NCI-H446 (cell line): ENCODE results near the gene MORC3.
"Not testable (repeated sequence)": the region's sequence is repeated elsewhere in the genome, so short reads cannot be mapped to it uniquely, and the experiment has no call there.

ENCODE experiments used
- DNase-seq, 2 experiments: peaks; one replicate each; lab custom pipeline; 2025; lab: John Stamatoyannopoulos, UW

Gene MORC3

GRCh38 chr21:36385233-36386030 lies 65.4 kb downstream of the MORC3 start, which contains the start of gene CHAF1B:
Gene CHAF1B, plus strand, starts transcription at chr21:36385392. Its CDS starts 745 bp downstream, at chr21:36386137.
- peak; percentile 56 to 93 for DNase-seq

- no peak for DNase-seq
These were observed 66.1 kb downstream of the MORC3 start for GRCh38 chr21:36386031-36386642.

- no peak for DNase-seq
These were observed 68.1 kb downstream of the MORC3 start for GRCh38 chr21:36388096-36388495.

GRCh38 chr21:36388835-36389234 lies 68.8 kb downstream of the MORC3 start:
- peak; percentile 76 to 84 for DNase-seq

- DNase-seq: not testable (repeated sequence)
These were observed 71.7 kb downstream of the MORC3 start for GRCh38 chr21:36391649-36392048.

GRCh38 chr21:36395353-36396111 lies 75.5 kb downstream of the MORC3 start:
- no peak for DNase-seq

- no peak for DNase-seq
These were observed 76.3 kb downstream of the MORC3 start for GRCh38 chr21:36396325-36396724.

- DNase-seq: no peak
These were observed 77.0 kb downstream of the MORC3 start for GRCh38 chr21:36396971-36397370.

- no peak for DNase-seq
These were observed 77.6 kb downstream of the MORC3 start for GRCh38 chr21:36397606-36398005.

- DNase-seq: not testable (repeated sequence)
These were observed 79.7 kb downstream of the MORC3 start for GRCh38 chr21:36399736-36400135.

- DNase-seq: no peak
These were observed 80.7 kb downstream of the MORC3 start for GRCh38 chr21:36400719-36401118.

GRCh38 chr21:36402339-36402738 lies 82.3 kb downstream of the MORC3 start:
- no peak for DNase-seq

GRCh38 chr21:36403713-36404112 lies 83.7 kb downstream of the MORC3 start:
- no peak for DNase-seq

GRCh38 chr21:36408568-36408967 lies 88.6 kb downstream of the MORC3 start:
- DNase-seq: no peak

- DNase-seq: no peak
These were observed 91.3 kb downstream of the MORC3 start for GRCh38 chr21:36411301-36411700.

- no peak for DNase-seq
These were observed 92.9 kb downstream of the MORC3 start for GRCh38 chr21:36412916-36413315.

- no peak for DNase-seq
These were observed 95.4 kb downstream of the MORC3 start for GRCh38 chr21:36415375-36415774.

- no peak for DNase-seq
These were observed 99.2 kb downstream of the MORC3 start for GRCh38 chr21:36419241-36419640.

GRCh38 chr21:36419996-36420395 lies 100.0 kb downstream of the MORC3 start:
- peak; percentile 21 to 67 for DNase-seq

GRCh38 chr21:36420571-36421339 lies 100.8 kb downstream of the MORC3 start:
- no peak for DNase-seq

GRCh38 chr21:36422279-36423098 lies 102.5 kb downstream of the MORC3 start:
- peak in 1 of 2 experiments; percentile 47 for DNase-seq
